Activated CD4-positive, alpha-beta T cell treated with anti-CD3 and anti-CD28 coated beads for 36 hours (primary cell): ENCODE measurements around the gene CMIP. TPM values are rescaled to one million over a fixed set of nuclear protein-coding genes. Genes with fewer than 3 reads are reported as not detected.
"Not testable (repeated sequence)": the region's sequence is repeated elsewhere in the genome, so short reads cannot be mapped to it uniquely, and the experiment has no call there.

ENCODE experiments used
- ATAC-seq: fragments of 200-7000 bp; cut with Tn5 transposase; one replicate; pipeline ENCODE4 v1.10.0; 2021; ENCODE audit warnings: mild to moderate bottlenecking, moderate library complexity
- CTCF ChIA-PET: fragments of 350-600 bp; sonication (Branson Sonifier 250); formaldehyde crosslinking; loops from one replicate; lab custom pipeline; 2021; ENCODE audit warnings: antibody characterized with exemption; lab: Charles Lee
- POLR2A ChIA-PET: fragments of 350-600 bp; sonication (Branson Sonifier 250); formaldehyde crosslinking; loops from one replicate; lab custom pipeline; 2021; ENCODE audit warnings: antibody characterized with exemption, inconsistent platforms; lab: Charles Lee
- DNase-seq: peaks from one replicate; pipeline ENCODE4 v3.0.0-alpha.2; 2020
- H3K27ac Mint-ChIP-seq: one replicate; pipeline ENCODE4 v1.8.0; 2021; ENCODE audit warnings: mixed read lengths
- H3K27me3 Mint-ChIP-seq: one replicate; pipeline ENCODE4 v1.8.0; 2021; ENCODE audit warnings: mixed read lengths
- H3K36me3 Mint-ChIP-seq: one replicate; pipeline ENCODE4 v1.8.0; 2021; ENCODE audit warnings: low read depth, mixed read lengths
- H3K4me1 Mint-ChIP-seq: one replicate; pipeline ENCODE4 v1.8.0; 2021; ENCODE audit warnings: mixed read lengths
- H3K4me3 Mint-ChIP-seq: one replicate; pipeline ENCODE4 v1.8.0; 2021; ENCODE audit warnings: mild to moderate bottlenecking, moderate library complexity, mixed read lengths
- H3K9me3 Mint-ChIP-seq: one replicate; pipeline ENCODE4 v1.8.0; 2021; ENCODE audit warnings: low read depth, mixed read lengths
- intact Hi-C, 2 experiments: fragments of 100-400 bp; cut with DNase I in 1 of 2; cut with micrococcal nuclease in 1 of 2; formaldehyde crosslinking; loops; one replicate each; pipeline versions ENCODE4 v1.14.2 to v1.15.1; 2022 to 2024; cut with DNase I, micrococcal nuclease
- total RNA-seq, 2 experiments: library from RNA; stranded (reverse); gene quantifications; one replicate each; pipeline ENCODE4 v1.2.3, GENCODE V29; 2021

CMIP gene
- total RNA-seq, 2 experiments from 2014 or later = 39.1 to 40.3 TPM

GRCh38 chr16:81422153-81422552 lies 22.5 kb upstream of the CMIP start:
- CTCF ChIA-PET = interaction anchor here (1.3 kb wide), 1 partner anchor 18 kb away, joined by 3 read pairs; no protein-coding TSS in a partner anchor
- H3K36me3 Mint-ChIP-seq, ATAC-seq, H3K27me3 Mint-ChIP-seq, H3K27ac Mint-ChIP-seq, H3K9me3 Mint-ChIP-seq, POLR2A ChIA-PET, H3K4me3 Mint-ChIP-seq, intact Hi-C loops, H3K4me1 Mint-ChIP-seq, DNase-seq: not testable (repeated sequence)

GRCh38 chr16:81424771-81425170 lies 19.8 kb upstream of the CMIP start:
- H3K4me3 Mint-ChIP-seq = no peak overlapping the region

GRCh38 chr16:81427219-81427618 lies 17.4 kb upstream of the CMIP start:
- Mint-ChIP-seq H3K36me3 (no peaks in the 10 kb centered on the region), H3K27ac (no peak overlapping the region), H3K9me3 (peaks cover 2% of the 10 kb centered on the region), H3K27me3 (no peaks in the 10 kb centered on the region), H3K4me3 (no peak overlapping the region), H3K4me1 (peaks cover 10% of the 10 kb centered on the region)
- intact Hi-C loops = no loop called here
- ChIA-PET CTCF (interaction anchor here (0.6 to 0.8 kb wide), 2 partner anchors 16 to 207 kb away, joined by 3 to 4 read pairs; no protein-coding TSS in a partner anchor), POLR2A (no interaction called here)
- no peak for DNase-seq
- ATAC-seq = no peak

More at GRCh38 chr16:81424771-81425170, 19.8 kb upstream of the CMIP start:
- ChIA-PET POLR2A (interaction anchor here (0.7 kb wide), 1 partner anchor 21 kb away, joined by 4 read pairs; no protein-coding TSS in a partner anchor), CTCF (interaction anchor here (0.6 to 1.1 kb wide), 3 partner anchors 16 to 305 kb away, joined by 3 to 4 read pairs (median 3); no protein-coding TSS in a partner anchor)
- Mint-ChIP-seq H3K4me1 (peaks cover 10% of the 10 kb centered on the region), H3K9me3 (peaks cover 2% of the 10 kb centered on the region), H3K36me3 (no peaks in the 10 kb centered on the region), H3K27me3 (no peaks in the 10 kb centered on the region), H3K27ac (peak overlapping the region; percentile 84)
- ATAC-seq = peak; percentile 90
- intact Hi-C loops = no loop called here
- peak; percentile 63 for DNase-seq

GRCh38 chr16:81429045-81429521 lies 15.5 kb upstream of the CMIP start:
- Mint-ChIP-seq H3K36me3 (no peaks in the 10 kb centered on the region), H3K27ac (no peak overlapping the region), H3K27me3 (no peaks in the 10 kb centered on the region), H3K9me3 (peaks cover 2% of the 10 kb centered on the region), H3K4me1 (peaks cover 10% of the 10 kb centered on the region), H3K4me3 (no peak overlapping the region)
- ChIA-PET POLR2A (no interaction called here), CTCF (interaction anchor here (0.7 to 1.5 kb wide), 3 partner anchors 9 to 11 kb away, joined by 3 to 4 read pairs (median 3); no protein-coding TSS in a partner anchor)
- DNase-seq (peak; percentile 37), ATAC-seq (no peak)
- intact Hi-C loops = no loop called here

- Mint-ChIP-seq H3K27me3 (no peaks in the 10 kb centered on the region), H3K4me3 (no peak overlapping the region), H3K4me1 (peaks cover 2% of the 10 kb centered on the region), H3K36me3 (no peaks in the 10 kb centered on the region), H3K9me3 (no peaks in the 10 kb centered on the region), H3K27ac (no peak overlapping the region)
- intact Hi-C loops = no loop called here
- ChIA-PET CTCF (interaction anchor here (1.3 kb wide), 1 partner anchor 28 kb away, joined by 4 read pairs; no protein-coding TSS in a partner anchor), POLR2A (no interaction called here)
- DNase-seq (no peak), ATAC-seq (no peak)
Measured at GRCh38 chr16:81431554-81432353, 12.9 kb upstream of the CMIP start.

GRCh38 chr16:81432937-81433557 lies 11.6 kb upstream of the CMIP start:
- DNase-seq (no peak), ATAC-seq (no peak)
- Mint-ChIP-seq H3K4me1 (peaks cover 2% of the 10 kb centered on the region), H3K9me3 (no peaks in the 10 kb centered on the region), H3K27me3 (peaks cover 2% of the 10 kb centered on the region), H3K4me3 (no peak overlapping the region), H3K27ac (no peak overlapping the region), H3K36me3 (no peaks in the 10 kb centered on the region)
- ChIA-PET POLR2A (no interaction called here), CTCF (no interaction called here)
- intact Hi-C loops = no loop called here

- Mint-ChIP-seq H3K27ac (no peak overlapping the region), H3K9me3 (no peaks in the 10 kb centered on the region), H3K4me3 (no peak overlapping the region), H3K27me3 (peaks cover 3% of the 10 kb centered on the region), H3K36me3 (no peaks in the 10 kb centered on the region), H3K4me1 (peaks cover 2% of the 10 kb centered on the region)
- intact Hi-C loops = no loop called here
- DNase-seq (no peak), ATAC-seq (no peak)
- ChIA-PET CTCF (no interaction called here), POLR2A (no interaction called here)
Measured at GRCh38 chr16:81435103-81435502, 9.5 kb upstream of the CMIP start.

- no peak overlapping the region for H3K27ac Mint-ChIP-seq
- ChIA-PET POLR2A (no interaction called here), CTCF (no interaction called here)
- H3K36me3 Mint-ChIP-seq = no peaks in the 10 kb centered on the region
- ATAC-seq = no peak
- intact Hi-C loops = no loop called here
- H3K4me1 Mint-ChIP-seq = peaks cover 2% of the 10 kb centered on the region
- peaks cover 3% of the 10 kb centered on the region for H3K27me3 Mint-ChIP-seq
- H3K4me3 Mint-ChIP-seq = no peak overlapping the region
- no peak for DNase-seq
- H3K9me3 Mint-ChIP-seq = no peaks in the 10 kb centered on the region
Measured at GRCh38 chr16:81435567-81435966, 9.0 kb upstream of the CMIP start.

- DNase-seq = no peak
- intact Hi-C loops = no loop called here
- CTCF ChIA-PET = no interaction called here
- Mint-ChIP-seq H3K27me3 (peaks cover 3% of the 10 kb centered on the region), H3K4me1 (peaks cover 2% of the 10 kb centered on the region), H3K4me3 (no peak overlapping the region), H3K36me3 (no peaks in the 10 kb centered on the region), H3K9me3 (no peaks in the 10 kb centered on the region), H3K27ac (no peak overlapping the region)
- no peak for ATAC-seq
- POLR2A ChIA-PET = no interaction called here
Measured at GRCh38 chr16:81436386-81436785, 8.2 kb upstream of the CMIP start.

GRCh38 chr16:81437865-81438264 lies 6.7 kb upstream of the CMIP start:
- CTCF ChIA-PET = interaction anchor here (0.5 kb wide), 1 partner anchor 296 kb away, joined by 5 read pairs; no protein-coding TSS in a partner anchor
- Mint-ChIP-seq H3K4me1 (peaks cover 2% of the 10 kb centered on the region), H3K36me3 (no peaks in the 10 kb centered on the region), H3K27ac (no peak overlapping the region), H3K4me3 (no peak overlapping the region), H3K27me3 (peaks cover 3% of the 10 kb centered on the region), H3K9me3 (no peaks in the 10 kb centered on the region)
- no peak for ATAC-seq
- intact Hi-C loops = no loop called here
- no peak for DNase-seq
- POLR2A ChIA-PET = no interaction called here

- intact Hi-C loops = no loop called here
- ATAC-seq (no peak), DNase-seq (no peak)
- Mint-ChIP-seq H3K4me1 (peaks cover 8% of the 10 kb centered on the region), H3K27ac (no peak overlapping the region), H3K27me3 (peaks cover 3% of the 10 kb centered on the region), H3K4me3 (no peak overlapping the region), H3K36me3 (peaks cover 1% of the 10 kb centered on the region), H3K9me3 (no peaks in the 10 kb centered on the region)
- POLR2A ChIA-PET = interaction anchor here (0.6 kb wide), 1 partner anchor 308 kb away, joined by 3 read pairs; no protein-coding TSS in a partner anchor
- CTCF ChIA-PET = interaction anchor here (0.6 to 2.5 kb wide), 3 partner anchors 16 to 128 kb away, joined by 3 to 7 read pairs (median 3); no protein-coding TSS in a partner anchor
Measured at GRCh38 chr16:81440888-81441761, 3.5 kb upstream of the CMIP start.
